ENCODE measurements around the gene ADORA2B. TPM values are rescaled to one million over a fixed set of nuclear protein-coding genes. Genes with fewer than 3 reads are reported as not detected.

ADORA2B gene
- total and polyA plus RNA-seq, 3 donors from 2014 or later, result 1.6 to 2.5 (median 2.3) TPM

GRCh38 chr17:15971882-15972281, 27.0 kb downstream of the ADORA2B start:
- Histone ChIP-seq H3K9me3 (no peaks in the 10 kb centered on the region), H3K4me1 (no peaks in the 10 kb centered on the region), H3K27ac (no peak overlapping the region), H3K27me3 (no peaks in the 10 kb centered on the region), H3K36me3 (ENCODE audit: low read depth, missing control alignments) (no peaks in the 10 kb centered on the region), H3K4me3 (no peak overlapping the region)
- intact Hi-C loops (cut with DNase I; ENCODE audit: low total_unique reads), result no loop called here
- no peak for DNase-seq
- TF ChIP-seq CTCF (IDR thresholded peaks at IDR 0.05) (no peak), POLR2A (IDR thresholded peaks at IDR 0.05) (no peak)
- 94 to 96% methylated on average over 4 to 5 of the region's 5 CpGs for WGBS, 2 donors

GRCh38 chr17:15972497-15972951, 27.6 kb downstream of the ADORA2B start:
- intact Hi-C loops (cut with DNase I; ENCODE audit: low total_unique reads), result no loop called here
- no peak for DNase-seq
- Histone ChIP-seq H3K4me3 (no peak overlapping the region), H3K27me3 (no peaks in the 10 kb centered on the region), H3K36me3 (ENCODE audit: low read depth, missing control alignments) (no peaks in the 10 kb centered on the region), H3K9me3 (no peaks in the 10 kb centered on the region), H3K27ac (no peak overlapping the region), H3K4me1 (no peaks in the 10 kb centered on the region)
- no peak for TF ChIP-seq POLR2A (IDR thresholded peaks at IDR 0.05)
- TF ChIP-seq CTCF (IDR thresholded peaks at IDR 0.05), result no peak
- 96 to 98% methylated on average over 4 of the region's 4 CpGs for WGBS, 2 donors

- H3K36me3 ChIP-seq (ENCODE audit: low read depth, missing control alignments), result no peaks in the 10 kb centered on the region
Observed at GRCh38 chr17:15973016-15973415, 28.1 kb downstream of the ADORA2B start.

GRCh38 chr17:15973834-15974233, 28.9 kb downstream of the ADORA2B start:
- no peak overlapping the region for H3K4me3 ChIP-seq
- intact Hi-C loops (cut with DNase I; ENCODE audit: low total_unique reads), result no loop called here
- 87 to 88% methylated on average over 6 of the region's 6 CpGs for WGBS, 2 donors
- H3K4me1 ChIP-seq, result no peaks in the 10 kb centered on the region
- H3K9me3 ChIP-seq, result no peaks in the 10 kb centered on the region
- no peak for DNase-seq
- H3K27me3 ChIP-seq, result no peaks in the 10 kb centered on the region
- no peaks in the 10 kb centered on the region for H3K36me3 ChIP-seq (ENCODE audit: low read depth, missing control alignments)
- H3K27ac ChIP-seq, result no peak overlapping the region
- TF ChIP-seq POLR2A (IDR thresholded peaks at IDR 0.05) (no peak), CTCF (IDR thresholded peaks at IDR 0.05) (no peak)

More at GRCh38 chr17:15973016-15973415, 28.1 kb downstream of the ADORA2B start:
- Histone ChIP-seq H3K4me1 (no peaks in the 10 kb centered on the region), H3K9me3 (no peaks in the 10 kb centered on the region), H3K27me3 (no peaks in the 10 kb centered on the region), H3K4me3 (no peak overlapping the region), H3K27ac (no peak overlapping the region)
- intact Hi-C loops (cut with DNase I; ENCODE audit: low total_unique reads), result no loop called here
- no peak for TF ChIP-seq POLR2A (IDR thresholded peaks at IDR 0.05)
- TF ChIP-seq CTCF (IDR thresholded peaks at IDR 0.05), result no peak
- DNase-seq, result no peak

- no peak for DNase-seq
- H3K9me3 ChIP-seq, result no peaks in the 10 kb centered on the region
- no peak overlapping the region for H3K27ac ChIP-seq
- 91 to 100% methylated on average over 2 of the region's 2 CpGs for WGBS, 2 donors
- TF ChIP-seq POLR2A (IDR thresholded peaks at IDR 0.05), result no peak
- no peak for TF ChIP-seq CTCF (IDR thresholded peaks at IDR 0.05)
- no peaks in the 10 kb centered on the region for H3K36me3 ChIP-seq (ENCODE audit: low read depth, missing control alignments)
- H3K4me3 ChIP-seq, result no peak overlapping the region
- no peaks in the 10 kb centered on the region for H3K27me3 ChIP-seq
- intact Hi-C loops (cut with DNase I; ENCODE audit: low total_unique reads), result no loop called here
- no peaks in the 10 kb centered on the region for H3K4me1 ChIP-seq
Observed at GRCh38 chr17:15977894-15978293, 33.0 kb downstream of the ADORA2B start.
